GM19025 (cell line): Measurements from ENCODE around the gene UBE2E1.

Experiments
- ATAC-seq: cut with Tn5 transposase; IDR thresholded peaks from one replicate; pipeline ENCODE4 v1.9.1; 2021; ENCODE audit warnings: mild to moderate bottlenecking, low read depth, moderate library complexity; ENCODE audit not compliant: unreplicated experiment

The UBE2E1 gene

GRCh38 chr3:23793528-23794134 lies 12.1 kb upstream of the UBE2E1 start:
- no peak for ATAC-seq

- no peak for ATAC-seq
Observed at GRCh38 chr3:23795096-23795495, 10.7 kb upstream of the UBE2E1 start.

GRCh38 chr3:23796518-23796917 lies 9.2 kb upstream of the UBE2E1 start:
- ATAC-seq, result no peak

- ATAC-seq, result peak; percentile 87
Observed at GRCh38 chr3:23797491-23797890, 8.3 kb upstream of the UBE2E1 start.

- ATAC-seq, result no peak
Observed at GRCh38 chr3:23798456-23798855, 7.3 kb upstream of the UBE2E1 start.

GRCh38 chr3:23798876-23799275 lies 6.9 kb upstream of the UBE2E1 start:
- ATAC-seq, result no peak

GRCh38 chr3:23800731-23801130 lies 5.0 kb upstream of the UBE2E1 start:
- ATAC-seq, result no peak

- ATAC-seq, result no peak
Observed at GRCh38 chr3:23804441-23805209, 1.1 kb upstream of the UBE2E1 start.

GRCh38 chr3:23805210-23805632 lies 534 bp upstream of the UBE2E1 start:
- ATAC-seq, result no peak

GRCh38 chr3:23806534-23807423 lies 1.0 kb downstream of the UBE2E1 start:
- ATAC-seq, result no peak

- no peak for ATAC-seq
Observed at GRCh38 chr3:23807424-23808015, 1.8 kb downstream of the UBE2E1 start.

- ATAC-seq, result no peak
Observed at GRCh38 chr3:23808525-23808924, 2.8 kb downstream of the UBE2E1 start.

GRCh38 chr3:23809294-23809693 lies 3.5 kb downstream of the UBE2E1 start:
- no peak for ATAC-seq

GRCh38 chr3:23809840-23810342 lies 4.1 kb downstream of the UBE2E1 start:
- ATAC-seq, result no peak

- no peak for ATAC-seq
Observed at GRCh38 chr3:23810343-23811184, 4.8 kb downstream of the UBE2E1 start.

GRCh38 chr3:23811185-23811527 lies 5.4 kb downstream of the UBE2E1 start:
- no peak for ATAC-seq

GRCh38 chr3:23811919-23812318 lies 6.2 kb downstream of the UBE2E1 start:
- peak; percentile 49 for ATAC-seq

- ATAC-seq, result no peak
Observed at GRCh38 chr3:23815879-23816278, 10.1 kb downstream of the UBE2E1 start.

- ATAC-seq, result no peak
Observed at GRCh38 chr3:23816721-23817120, 11.0 kb downstream of the UBE2E1 start.
